Right forelimb (tissue), 1 donor: ENCODE measurements around the gene SMYD3.

Source experiments
- DNase-seq: peaks from one replicate; pipeline ENCODE4 v3.0.0-alpha.2; 2018

The SMYD3 gene

GRCh38 chr1:246200738-246201137, 306.3 kb downstream of the SMYD3 start:
- no peak for DNase-seq

DNA sequence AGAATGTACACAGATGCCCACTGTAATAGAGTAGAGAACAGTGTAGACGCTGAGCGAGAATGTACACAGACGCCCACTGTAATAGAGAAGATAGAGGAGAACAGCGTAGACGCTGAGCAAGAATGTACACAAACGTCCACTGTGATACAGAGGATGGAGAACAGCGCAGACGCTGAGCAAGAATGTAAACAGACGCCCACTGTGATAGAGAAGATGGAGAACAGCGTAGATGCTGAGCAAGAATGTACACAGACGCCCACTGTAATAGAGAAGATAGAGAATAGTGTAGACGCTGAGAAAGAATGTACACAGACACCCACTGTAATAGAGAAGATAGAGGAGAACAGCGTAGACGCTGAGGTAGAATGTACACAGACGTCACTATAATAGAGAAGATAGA, 306.9 kb downstream of the SMYD3 start:
- no peak for DNase-seq

DNA sequence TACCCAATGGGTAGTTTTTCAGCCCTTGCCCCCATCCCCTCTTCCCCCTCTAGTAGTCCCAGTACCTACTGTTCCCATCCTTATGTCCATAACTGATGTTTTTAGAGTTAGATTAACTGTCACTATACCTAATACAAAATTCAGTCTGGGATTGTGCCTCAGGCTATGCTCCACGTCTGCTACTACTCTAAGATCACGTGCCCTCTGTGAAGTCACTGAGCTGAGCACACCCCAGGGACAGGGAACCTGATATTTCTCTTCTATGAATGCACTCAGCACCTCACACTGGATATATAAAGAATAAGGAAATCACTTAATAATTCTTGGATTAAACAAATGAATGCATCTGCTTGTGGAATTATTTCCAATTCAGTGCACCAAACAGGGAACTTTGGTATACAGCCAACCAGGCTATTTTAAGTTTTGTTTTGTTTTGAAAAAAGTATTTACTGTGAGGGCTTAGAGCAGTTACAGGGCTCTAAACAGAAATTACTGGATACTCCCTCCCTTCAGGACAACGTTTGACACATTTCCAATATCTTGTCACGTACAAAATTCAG, 307.9 kb downstream of the SMYD3 start:
- no peak for DNase-seq

DNA sequence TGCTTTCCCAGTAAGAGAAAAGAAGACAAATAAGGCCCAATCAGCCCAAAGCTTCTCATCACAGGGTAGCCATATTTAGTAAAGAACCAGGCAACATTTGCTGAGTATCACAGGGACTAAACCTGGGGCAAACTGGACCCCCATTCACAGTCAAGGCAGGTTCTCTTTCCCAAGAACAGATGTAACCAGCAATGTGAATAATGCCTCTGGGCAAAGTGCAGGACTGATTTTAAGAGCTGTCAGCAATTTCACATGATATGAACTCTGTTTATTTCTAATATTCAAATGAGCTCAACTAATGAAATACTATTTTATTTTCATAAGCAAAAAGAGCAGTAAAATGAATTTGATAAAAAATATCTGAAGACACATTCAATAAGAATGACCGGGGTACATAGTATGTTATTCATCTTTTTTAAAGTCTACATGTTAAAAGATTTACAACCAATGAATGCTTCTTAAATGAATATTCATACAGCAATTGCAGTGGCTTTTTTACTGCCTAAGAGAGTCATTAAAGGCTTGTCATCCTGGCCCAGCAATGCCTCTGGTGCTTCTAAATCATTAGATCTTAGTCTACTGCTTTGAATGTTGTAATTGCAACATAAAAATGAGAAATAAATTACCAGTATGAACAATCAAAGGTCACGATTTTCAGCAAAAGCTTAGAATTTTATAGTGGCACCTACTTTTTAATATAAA, 308.8 kb downstream of the SMYD3 start:
- no peak for DNase-seq

DNA sequence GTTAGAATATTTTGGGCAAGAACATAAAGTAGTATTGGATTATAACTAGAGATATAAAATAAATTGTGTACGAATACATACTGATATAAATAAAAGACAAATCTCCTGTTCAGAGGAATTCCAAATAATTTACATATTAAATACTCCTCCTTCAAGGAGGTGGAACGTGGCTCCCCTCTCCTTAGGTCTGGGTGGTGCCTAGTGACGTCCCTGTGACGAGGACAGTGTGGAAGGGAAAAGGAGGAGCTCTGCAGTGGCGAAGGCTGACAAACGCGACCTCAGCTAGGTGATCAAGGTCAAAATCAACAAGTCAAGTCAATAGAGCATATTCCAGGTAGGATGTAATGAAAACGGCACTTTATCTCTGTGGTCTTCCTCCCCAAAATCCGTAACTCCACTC, 310.0 kb downstream of the SMYD3 start:
- DNase-seq, result no peak

DNA sequence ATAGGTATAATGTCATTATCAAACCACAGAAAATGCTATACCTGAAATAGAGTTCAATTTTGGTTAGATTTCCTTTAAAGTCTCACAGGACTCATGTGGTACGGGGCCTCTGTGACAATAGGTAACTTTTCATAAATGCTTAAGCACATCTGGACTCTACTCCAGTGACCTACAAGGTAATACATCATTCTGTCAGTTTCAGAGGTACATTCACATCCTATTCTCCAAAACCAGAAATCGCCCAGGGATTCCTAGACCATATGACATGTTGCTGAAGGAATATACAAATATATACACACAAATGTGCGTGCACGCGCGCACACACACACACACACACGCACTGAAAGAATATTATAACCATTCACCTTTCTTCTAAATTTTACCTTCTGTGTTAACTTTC, 311.8 kb downstream of the SMYD3 start:
- DNase-seq, result no peak

DNA sequence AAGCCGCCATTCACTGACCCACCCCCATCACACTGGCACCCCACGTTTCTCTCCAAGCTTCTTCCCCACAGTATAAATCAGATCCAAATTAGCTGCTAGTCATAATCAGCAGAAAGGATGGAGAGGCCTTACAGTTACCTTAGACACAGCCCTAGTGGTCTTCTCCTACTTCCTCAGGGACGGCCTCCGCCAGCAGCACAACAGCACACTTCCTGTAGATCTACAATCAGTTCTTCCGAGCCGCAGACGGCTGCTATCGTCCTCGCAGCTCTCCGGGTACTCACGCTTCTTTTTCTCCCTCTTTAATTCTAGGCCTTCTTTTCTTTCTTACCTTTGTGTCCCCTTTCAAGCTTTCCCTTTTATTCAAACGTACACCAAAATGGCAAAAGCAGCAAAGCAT, 313.5 kb downstream of the SMYD3 start:
- no peak for DNase-seq

GRCh38 chr1:246189126-246189525, 318.0 kb downstream of the SMYD3 start:
- DNase-seq, result no peak

DNA sequence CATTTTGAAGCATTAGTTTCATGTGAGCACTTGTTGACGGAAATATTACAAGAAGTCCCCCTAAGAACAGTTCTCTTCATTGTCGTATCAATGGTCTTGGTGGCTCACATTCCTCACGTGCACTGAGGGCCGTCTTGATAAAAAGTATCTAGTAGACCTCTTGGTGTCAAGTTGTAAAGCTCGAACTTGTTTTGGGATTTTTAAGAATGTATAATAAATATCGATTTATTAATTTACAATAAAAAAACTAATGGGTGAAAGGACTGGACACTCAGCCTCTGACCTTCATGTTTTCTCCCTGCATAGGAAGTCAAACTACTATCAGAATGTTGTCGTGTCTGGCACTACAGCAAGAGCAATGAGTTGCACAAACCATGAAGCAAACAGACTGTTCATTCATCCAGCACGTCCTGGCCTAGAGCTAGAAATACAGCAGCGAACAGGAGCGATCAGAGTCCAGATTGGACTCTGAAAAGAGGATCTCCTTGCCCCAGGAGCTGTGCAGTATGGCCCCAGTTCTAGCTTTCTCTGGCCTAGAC, 319.2 kb downstream of the SMYD3 start:
- DNase-seq, result no peak

- DNase-seq, result no peak
Observed at GRCh38 chr1:246184503-246184902, 322.6 kb downstream of the SMYD3 start.

DNA sequence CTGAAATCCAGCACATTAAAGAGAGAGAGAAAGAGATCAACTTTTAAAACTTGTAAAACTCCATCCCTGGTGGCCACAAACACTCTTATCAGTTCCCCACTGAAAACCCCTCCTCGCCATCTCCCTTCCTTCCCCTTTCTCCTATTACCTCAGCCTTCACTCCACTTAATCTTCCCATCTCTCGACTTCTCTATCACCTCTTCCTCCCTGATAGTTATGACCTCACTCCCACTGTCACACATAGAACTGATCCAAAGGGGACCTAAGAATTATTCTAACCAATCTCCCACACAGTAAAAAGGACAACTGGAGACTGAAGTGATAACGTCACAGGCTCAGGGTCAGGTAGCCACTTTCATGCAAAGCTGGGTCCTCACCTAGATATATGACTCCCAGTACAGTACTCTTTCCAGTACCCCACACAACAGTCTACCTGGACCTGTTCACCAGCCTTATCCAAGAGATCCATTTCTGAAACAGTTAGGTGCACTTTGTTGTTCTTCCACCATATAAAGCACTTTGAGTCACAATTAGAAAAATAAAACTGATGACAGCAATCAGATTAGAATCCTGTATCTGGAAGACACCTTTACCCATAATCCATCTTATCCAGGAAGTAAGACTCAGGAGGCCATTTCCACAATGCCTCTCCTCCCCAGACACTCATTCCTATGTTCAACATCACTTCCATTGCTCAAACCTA, 324.8 kb downstream of the SMYD3 start:
- no peak for DNase-seq

DNA sequence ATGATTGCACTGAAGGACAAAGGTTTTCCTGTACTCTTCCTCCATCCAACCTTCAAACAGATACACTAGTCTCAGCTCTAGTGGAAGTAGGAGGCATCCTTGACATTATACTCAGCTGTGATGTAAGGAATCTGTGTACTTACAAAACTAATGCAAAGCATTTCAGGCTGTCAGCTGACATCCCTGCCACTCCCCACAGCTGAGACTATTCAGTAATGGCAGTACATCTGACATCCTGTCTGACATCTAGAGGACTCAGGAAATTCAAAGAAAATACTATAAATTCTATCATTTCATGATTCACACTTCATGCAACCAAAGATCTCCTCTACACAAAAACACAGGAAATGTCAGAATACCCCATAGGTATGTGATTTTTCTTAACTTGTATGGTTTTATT, 325.8 kb downstream of the SMYD3 start:
- no peak for DNase-seq

DNA sequence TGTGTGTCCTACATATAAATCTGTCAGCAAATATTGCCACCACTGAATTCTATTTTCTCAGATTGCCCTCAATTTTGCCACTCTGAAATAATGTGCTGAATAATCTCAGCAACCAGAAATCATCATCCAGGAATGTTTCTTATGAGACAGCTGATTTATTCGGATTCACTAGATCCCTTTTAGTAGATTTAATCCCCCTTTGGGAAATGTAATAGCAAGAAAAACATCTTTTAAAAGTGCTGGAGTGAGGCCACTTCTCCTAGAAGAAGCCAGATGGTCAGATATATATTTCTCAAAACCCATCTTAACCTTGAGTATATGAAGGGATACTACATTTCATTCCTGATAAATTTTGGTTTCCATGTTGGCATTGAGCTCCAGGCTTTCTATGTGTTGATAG, 327.7 kb downstream of the SMYD3 start:
- no peak for DNase-seq

- no peak for DNase-seq
Observed at GRCh38 chr1:246178717-246179311, 328.3 kb downstream of the SMYD3 start.

GRCh38 chr1:246176126-246177024, 330.7 kb downstream of the SMYD3 start:
- no peak for DNase-seq

DNA sequence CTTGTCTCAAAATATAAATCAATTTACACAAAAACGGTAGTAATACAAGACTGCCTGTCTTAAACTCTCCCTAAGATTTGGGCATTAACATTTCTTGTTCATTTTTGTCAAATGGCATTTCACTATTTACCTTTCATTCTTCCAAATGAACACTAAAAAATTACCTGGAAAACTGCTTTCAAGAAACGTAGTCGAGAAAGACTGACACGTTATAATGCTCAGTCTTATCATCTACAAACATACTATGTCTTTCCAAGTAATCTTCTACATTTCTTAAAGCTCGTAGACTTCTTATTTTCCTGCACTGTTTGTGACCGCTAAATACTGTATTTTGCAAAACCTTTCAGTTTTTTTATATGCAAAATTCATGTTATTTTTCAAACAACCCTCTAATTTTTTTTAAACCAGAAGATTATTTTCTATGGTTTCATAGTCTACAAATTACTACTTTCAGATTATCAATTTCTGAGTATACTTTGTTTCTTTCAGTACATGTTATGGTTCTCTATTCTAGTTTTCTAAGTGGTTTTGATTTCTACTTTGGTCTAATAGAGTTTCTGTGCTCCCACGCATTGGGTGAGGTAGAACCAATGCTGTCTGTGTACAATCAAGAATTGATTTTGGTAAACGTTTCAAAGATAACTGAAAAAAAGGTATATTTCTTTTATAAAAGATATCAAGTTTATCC, 336.4 kb downstream of the SMYD3 start:
- DNase-seq, result no peak

DNA sequence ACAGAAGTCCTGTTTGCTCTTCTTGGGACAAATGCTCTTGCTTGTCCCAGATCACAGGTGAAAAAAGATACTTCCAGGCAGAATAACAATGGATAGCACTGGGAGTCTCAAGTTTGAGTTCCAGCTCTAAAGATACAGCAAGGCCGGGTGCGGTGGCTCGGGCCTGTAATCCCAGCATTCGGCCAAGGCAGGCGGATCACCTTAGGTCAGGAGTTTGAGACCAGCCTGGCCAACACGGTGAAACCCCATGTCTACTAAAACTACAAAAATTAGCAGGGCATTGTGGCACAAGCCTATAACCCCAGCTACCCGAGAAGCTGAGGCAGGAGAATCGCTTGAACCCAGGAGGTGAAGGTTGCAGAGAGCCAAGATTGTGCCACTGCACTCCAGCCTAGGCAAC, 337.6 kb downstream of the SMYD3 start:
- no peak for DNase-seq

DNA sequence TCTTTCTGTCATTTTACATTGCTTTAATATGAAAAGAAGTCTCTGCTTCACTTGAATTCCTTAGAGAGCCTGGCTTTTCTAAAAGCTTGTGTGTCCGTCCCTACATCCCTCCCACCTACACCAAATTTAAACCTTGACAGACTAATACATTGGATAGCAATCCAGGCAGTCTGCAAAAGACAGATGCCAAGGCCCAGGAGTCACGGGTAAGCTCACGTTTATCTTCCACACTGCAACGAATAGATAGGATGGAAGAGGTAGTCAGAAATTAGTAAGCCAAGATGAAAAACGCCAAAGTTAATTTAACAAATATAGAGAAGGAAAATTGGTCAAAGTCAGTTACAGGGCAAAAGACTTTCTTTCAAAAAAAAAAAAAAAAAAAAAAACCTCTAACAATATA, 338.1 kb downstream of the SMYD3 start:
- no peak for DNase-seq

- no peak for DNase-seq
Observed at GRCh38 chr1:246166841-246167240, 340.2 kb downstream of the SMYD3 start.

DNA sequence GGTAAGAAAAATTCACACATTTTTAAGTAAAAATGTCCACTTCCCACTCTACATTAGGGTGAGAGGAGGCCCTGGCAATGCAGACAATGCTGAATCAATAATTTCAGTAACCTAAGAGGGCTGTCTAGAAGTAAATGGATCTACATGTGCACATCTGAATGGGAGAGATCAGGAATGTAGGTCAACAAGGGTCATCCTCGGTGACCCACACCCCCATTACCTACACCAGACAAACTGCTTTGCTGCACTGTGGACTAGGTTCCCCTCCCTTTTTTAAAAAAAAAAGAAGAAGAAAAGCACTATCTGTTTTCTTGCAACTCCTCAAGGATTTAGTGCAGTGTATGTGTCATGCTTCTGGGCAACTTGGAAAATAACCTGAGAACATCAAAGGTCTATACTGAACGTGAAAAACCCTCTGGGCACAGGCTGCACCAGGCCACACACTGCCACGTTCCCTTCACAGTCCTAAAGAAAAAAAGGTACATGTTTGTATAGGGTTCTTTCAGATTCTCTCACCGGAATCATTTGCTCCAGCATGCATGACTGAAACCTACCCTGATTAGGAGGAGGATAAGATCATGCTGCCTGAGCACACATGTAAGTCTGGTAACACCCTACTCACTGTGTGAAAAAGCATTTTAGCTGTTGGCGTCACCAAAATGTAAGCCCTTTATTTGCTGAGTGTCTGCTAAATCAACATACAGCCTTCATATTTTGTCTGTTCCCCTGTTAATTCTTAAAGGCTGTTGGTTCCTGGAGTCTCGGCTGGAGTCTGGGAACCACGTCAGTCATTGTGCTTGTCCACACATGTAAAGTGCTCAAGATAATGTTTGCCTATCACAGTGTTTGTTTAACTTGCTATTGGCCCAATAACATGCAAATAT, 341.0 kb downstream of the SMYD3 start:
- DNase-seq, result no peak

DNA sequence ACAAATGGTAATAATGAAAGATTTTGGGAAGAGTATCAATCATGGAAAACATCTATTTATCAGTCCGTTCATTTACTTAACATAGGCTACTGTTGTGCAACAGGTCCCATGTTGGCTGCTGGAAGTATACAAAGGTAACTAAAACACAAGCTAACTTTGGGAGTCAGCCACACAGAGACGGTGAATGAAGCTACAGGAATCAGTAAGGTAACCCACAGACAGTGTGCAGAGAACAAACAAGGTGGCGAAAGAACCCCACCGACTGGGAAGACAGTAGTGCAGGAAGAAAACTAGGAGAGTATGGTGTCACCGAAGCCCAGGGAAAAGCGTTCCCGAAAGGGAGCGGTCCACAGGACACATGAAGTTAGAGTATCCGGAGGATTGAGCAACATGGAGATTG, 342.3 kb downstream of the SMYD3 start:
- DNase-seq, result no peak
